ENCODE data around the gene SS18.
"Not testable (repeated sequence)": the region's sequence is repeated elsewhere in the genome, so short reads cannot be mapped to it uniquely, and the experiment has no call there.

Gene SS18, protein sequence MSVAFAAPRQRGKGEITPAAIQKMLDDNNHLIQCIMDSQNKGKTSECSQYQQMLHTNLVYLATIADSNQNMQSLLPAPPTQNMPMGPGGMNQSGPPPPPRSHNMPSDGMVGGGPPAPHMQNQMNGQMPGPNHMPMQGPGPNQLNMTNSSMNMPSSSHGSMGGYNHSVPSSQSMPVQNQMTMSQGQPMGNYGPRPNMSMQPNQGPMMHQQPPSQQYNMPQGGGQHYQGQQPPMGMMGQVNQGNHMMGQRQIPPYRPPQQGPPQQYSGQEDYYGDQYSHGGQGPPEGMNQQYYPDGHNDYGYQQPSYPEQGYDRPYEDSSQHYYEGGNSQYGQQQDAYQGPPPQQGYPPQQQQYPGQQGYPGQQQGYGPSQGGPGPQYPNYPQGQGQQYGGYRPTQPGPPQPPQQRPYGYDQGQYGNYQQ

DNA sequence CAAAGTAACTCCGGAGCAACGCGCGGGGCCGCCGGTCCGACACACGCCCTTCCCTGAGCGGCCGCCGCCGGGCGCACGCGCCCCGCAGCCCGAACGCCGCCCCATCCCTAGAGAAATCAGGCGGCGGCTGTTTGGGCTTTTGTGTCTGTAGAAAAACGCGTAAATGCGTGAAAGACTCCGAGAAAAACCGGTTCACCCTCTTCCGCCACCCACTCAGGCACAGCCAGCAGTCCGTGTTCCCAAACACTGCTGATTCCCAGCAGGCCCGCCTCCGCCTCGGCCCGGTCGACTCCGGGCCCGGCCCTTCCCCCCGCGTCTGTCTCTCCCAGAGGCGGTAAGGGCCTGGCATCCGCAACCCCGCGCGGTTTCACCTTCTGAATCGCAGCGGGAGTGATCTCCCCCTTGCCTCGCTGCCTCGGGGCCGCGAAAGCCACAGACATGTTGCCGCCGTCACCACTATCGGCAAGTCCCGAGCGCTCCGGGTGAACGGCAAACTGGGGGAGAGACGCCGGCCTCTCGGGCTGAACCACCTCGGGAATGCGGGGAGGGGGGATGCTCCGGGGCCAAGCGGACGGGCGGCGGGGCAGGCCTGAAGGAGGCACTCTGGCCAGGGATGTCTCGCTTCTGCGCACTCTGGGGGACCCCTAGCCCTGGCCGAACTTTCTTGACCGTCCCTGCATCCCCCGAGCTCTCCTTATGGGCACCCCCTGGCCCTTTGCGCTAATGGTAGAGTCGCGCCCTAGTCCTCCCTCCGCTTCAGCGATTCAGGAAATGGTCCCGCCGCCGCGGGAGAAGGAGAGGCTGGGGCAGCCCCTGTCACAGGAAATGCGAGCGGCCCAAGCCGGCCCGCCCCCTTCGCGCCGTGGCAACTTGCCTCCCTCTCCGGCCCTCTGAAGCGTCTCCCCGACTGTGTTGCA, at the start of gene SS18:
SS18 (minus strand) TSS at position 484 of the 917 bp plus-strand sequence; CDS start at position 440, 44 bp downstream.
- H3K27ac ChIP-seq: peak within 1 kb of the TSS; percentile 98
- TF ChIP-seq, protein P1, sequence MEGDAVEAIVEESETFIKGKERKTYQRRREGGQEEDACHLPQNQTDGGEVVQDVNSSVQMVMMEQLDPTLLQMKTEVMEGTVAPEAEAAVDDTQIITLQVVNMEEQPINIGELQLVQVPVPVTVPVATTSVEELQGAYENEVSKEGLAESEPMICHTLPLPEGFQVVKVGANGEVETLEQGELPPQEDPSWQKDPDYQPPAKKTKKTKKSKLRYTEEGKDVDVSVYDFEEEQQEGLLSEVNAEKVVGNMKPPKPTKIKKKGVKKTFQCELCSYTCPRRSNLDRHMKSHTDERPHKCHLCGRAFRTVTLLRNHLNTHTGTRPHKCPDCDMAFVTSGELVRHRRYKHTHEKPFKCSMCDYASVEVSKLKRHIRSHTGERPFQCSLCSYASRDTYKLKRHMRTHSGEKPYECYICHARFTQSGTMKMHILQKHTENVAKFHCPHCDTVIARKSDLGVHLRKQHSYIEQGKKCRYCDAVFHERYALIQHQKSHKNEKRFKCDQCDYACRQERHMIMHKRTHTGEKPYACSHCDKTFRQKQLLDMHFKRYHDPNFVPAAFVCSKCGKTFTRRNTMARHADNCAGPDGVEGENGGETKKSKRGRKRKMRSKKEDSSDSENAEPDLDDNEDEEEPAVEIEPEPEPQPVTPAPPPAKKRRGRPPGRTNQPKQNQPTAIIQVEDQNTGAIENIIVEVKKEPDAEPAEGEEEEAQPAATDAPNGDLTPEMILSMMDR (conservative IDR thresholded peaks at IDR 0.05): no peak

DNA sequence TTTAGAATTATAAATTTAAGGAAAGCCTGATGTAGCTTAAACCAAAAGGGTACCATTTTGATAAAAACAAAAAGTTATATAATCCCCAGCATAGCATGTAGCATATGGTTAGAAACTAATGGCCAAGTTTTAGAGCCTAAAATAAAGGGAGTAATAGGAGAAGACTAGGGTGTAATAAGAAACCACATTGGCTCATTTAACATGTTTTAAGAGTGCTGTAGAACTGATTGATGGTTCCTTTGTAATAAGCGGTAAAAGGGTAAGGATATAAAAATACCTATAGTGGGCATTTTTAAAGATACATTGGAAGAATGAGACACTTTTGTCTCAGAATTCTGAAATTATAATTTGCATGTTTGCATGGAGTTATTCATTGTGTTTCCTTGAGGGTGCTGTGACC, 45.1 kb upstream of the SS18 start:
- TF ChIP-seq, protein P1 (conservative IDR thresholded peaks at IDR 0.05): no peak
- no peak overlapping the region for H3K27ac ChIP-seq

DNA sequence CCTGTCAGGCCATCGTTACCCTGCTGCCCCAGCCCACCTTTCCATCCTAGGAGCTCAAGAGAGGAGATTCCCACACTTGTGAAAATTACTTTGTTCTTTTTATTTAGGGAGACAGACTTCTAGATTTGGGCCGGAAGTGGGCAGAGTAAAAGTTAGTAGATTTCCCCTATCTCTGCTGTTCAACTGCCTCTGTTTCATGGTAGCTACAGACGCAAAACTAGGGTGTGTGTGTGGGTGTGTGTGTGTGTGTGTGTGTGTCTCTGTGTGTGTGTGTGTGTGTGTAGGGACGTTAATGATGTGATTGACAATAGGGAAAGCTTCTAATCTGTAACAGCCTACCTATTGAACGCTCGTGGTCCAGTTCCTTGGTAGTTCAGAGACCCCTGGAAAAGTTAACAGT, 43.7 kb upstream of the SS18 start:
- H3K27ac ChIP-seq: no peak overlapping the region
- TF ChIP-seq, protein P1 (conservative IDR thresholded peaks at IDR 0.05): no peak

DNA sequence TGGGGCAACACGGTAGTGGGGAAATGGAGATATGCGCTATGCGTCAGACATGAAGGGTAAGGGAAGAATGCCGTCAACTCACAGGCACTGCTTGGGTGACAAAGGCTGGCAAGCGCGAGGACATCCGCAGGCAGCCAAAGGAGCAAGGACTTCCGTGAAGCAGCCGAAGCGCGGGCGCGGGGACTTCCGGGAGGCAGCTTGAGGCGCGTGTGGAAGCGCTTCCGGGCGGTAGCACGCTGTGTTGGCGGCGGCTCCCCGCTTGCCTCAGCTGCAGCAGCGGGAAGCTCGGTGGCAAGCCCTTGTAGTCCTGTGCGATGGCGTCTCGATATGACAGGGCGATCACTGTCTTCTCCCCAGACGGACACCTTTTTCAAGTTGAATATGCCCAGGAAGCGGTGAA, 43.2 kb upstream of the SS18 start, which contains the start of gene PSMA8:
PSMA8 (plus strand) TSS at position 218 of the 400 bp plus-strand sequence; CDS start at position 315, 97 bp downstream.
- no peak within 1 kb of the TSS for H3K27ac ChIP-seq
- TF ChIP-seq, protein P1 (conservative IDR thresholded peaks at IDR 0.05): no peak

DNA sequence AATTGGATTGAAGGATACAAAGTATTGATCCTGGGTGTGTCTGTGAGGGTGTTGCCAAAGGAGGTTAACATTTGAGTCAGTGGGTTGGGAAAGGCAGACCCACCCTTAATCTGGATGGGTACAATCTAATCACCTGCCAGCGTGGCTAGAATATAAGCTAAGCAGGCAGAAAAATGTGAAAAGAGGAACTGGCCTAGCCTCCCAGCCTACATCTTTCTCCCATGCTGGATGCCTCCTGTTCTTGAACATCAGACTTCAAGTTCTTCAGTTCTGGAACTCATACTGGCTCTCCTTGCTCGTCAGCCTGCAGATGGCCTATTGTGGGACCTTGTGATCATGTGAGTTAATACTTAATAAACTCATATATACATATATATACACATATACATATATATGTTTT, 37.8 kb upstream of the SS18 start:
- H3K27ac ChIP-seq: not testable (repeated sequence)

DNA sequence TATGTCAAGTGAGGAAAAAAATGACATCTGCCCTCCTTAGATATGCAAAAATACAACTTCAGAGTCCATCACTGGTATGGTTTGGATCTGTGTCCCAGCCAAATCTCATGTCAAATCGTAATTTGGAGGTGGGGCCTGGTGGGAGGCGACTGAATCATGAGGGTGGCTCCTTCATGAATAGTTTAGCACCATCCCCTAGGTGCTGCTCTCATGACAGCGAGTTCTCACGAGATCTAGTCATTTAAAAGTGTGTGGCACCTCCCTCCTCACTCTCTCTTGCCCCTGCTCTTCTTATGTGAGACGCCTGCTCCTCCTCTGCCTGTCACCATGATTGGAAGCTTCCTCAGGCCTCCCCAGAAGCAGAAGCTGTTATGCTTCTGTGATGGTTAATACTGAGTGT, 37.4 kb upstream of the SS18 start:
- TF ChIP-seq, protein P1 (conservative IDR thresholded peaks at IDR 0.05): no peak
- H3K27ac ChIP-seq: no peak overlapping the region

DNA sequence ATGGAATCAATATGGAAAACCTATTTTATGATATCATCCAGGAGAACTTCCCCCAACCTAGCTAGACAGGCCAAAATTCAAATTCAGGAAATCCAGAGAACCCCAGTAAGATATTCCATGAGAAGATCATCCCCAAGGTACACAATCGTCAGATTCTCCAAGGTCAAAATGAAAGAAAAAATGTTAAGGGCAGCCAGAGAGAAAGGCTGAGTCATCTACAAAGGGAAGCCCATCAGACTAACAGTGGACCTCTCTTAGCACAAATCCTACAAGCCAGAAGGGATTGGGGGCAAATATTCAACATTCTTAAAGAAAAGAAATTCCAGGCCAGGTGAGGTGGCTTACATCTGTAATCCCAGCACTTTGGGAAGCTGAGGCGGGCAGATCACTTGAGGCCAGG, 31.6 kb upstream of the SS18 start:
- not testable (repeated sequence) for H3K27ac ChIP-seq

DNA sequence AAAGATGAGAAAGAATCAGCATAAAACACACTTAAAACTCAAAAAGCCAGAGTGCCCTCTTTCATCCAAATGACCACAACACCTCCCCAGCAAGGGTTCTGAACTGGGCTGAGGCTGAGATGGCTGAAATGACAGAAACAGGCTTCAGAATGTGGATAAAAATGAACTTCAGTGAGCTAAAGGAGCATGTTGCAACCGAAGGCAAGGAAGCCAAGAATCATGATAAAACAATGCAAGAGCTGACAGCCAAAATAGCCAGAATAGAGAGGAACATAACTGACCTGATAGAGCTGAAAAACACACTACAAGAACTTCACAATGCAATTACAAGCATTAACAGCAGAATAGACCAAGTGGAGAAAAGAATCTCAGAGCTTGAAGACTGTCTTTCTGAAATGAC, 31.1 kb upstream of the SS18 start:
- TF ChIP-seq, protein P1 (conservative IDR thresholded peaks at IDR 0.05): no peak
- H3K27ac ChIP-seq: no peak overlapping the region

Data from VCaP (cell line).